Naive thymus-derived CD4-positive, alpha-beta T cell (primary cell): Measurements from ENCODE around the gene SPRR3. TPM values are rescaled to one million over a fixed set of nuclear protein-coding genes. Genes with fewer than 3 reads are reported as not detected.

Source experiments
- ATAC-seq: fragments of 150-1000 bp; cut with Tn5 transposase; 2 replicates; pipeline ENCODE4 v1.10.0; 2021; ENCODE audit warnings: mild to moderate bottlenecking, moderate library complexity
- CTCF ChIA-PET: fragments of 350-600 bp; sonication (Branson Sonifier 250); formaldehyde crosslinking; loops from one replicate; lab custom pipeline; 2021; ENCODE audit warnings: antibody characterized with exemption; lab: Charles Lee
- POLR2A ChIA-PET: fragments of 350-600 bp; sonication (Branson Sonifier 250); formaldehyde crosslinking; loops from one replicate; lab custom pipeline; 2021; ENCODE audit warnings: antibody characterized with exemption, inconsistent platforms; lab: Charles Lee
- DNase-seq, 9 donors: peaks; one replicate each; pipeline versions ENCODE4 v3.0.0 to v3.0.0-alpha.2; 2020 to 2022; ENCODE audit warnings: mixed read lengths in 1 of 9
- H3K27ac ChIP-seq: one replicate; pipeline ENCODE4 v1.7.0; 2013; ENCODE audit warnings: mild to moderate bottlenecking, low read depth, low read length, moderate library complexity
- H3K27me3 ChIP-seq, 2 donors: one replicate each; pipeline ENCODE4 v1.7.0; 2013; ENCODE audit warnings: low read length in 2 of 2, mild to moderate bottlenecking in 2 of 2, moderate library complexity in 2 of 2; ENCODE audit not compliant: control insufficient read depth in 2 of 2, insufficient read depth in 2 of 2
- H3K36me3 ChIP-seq, 3 experiments: 1 replicate in 2 of 3; 2 replicates in 1 of 3; pipeline ENCODE4 v1.7.0; 2013; ENCODE audit warnings: low read length in 3 of 3, mild to moderate bottlenecking in 3 of 3, moderate library complexity in 1 of 3; ENCODE audit not compliant: insufficient read depth in 3 of 3, control insufficient read depth in 2 of 3
- H3K4me1 ChIP-seq, 2 donors: one replicate each; pipeline ENCODE4 v1.7.0; 2013; ENCODE audit warnings: low read length in 2 of 2, mild to moderate bottlenecking in 2 of 2, moderate library complexity in 1 of 2; ENCODE audit not compliant: control insufficient read depth in 2 of 2, insufficient read depth in 2 of 2
- H3K4me3 ChIP-seq: 2 replicates; pipeline ENCODE4 v1.7.0; 2013; ENCODE audit warnings: mild to moderate bottlenecking, low read length
- H3K9me3 ChIP-seq, 3 experiments: 1 replicate in 2 of 3; 2 replicates in 1 of 3; pipeline ENCODE4 v1.7.0; 2013; ENCODE audit warnings: low read length in 3 of 3; ENCODE audit not compliant: control insufficient read depth in 2 of 3
- H3K27ac Mint-ChIP-seq, 9 donors: one replicate each; pipeline ENCODE4 v1.8.0; 2020 to 2022; ENCODE audit warnings: mixed read lengths in 9 of 9, mild to moderate bottlenecking in 8 of 9, moderate library complexity in 5 of 9, inconsistent platforms in 2 of 9
- H3K27me3 Mint-ChIP-seq, 5 donors: one replicate each; pipeline ENCODE4 v1.8.0; 2021 to 2022; ENCODE audit warnings: mixed read lengths in 5 of 5, mild to moderate bottlenecking in 1 of 5
- H3K36me3 Mint-ChIP-seq, 5 donors: one replicate each; pipeline ENCODE4 v1.8.0; 2020 to 2022; ENCODE audit warnings: mixed read lengths in 5 of 5, mild to moderate bottlenecking in 3 of 5, inconsistent platforms in 1 of 5
- H3K4me1 Mint-ChIP-seq, 7 donors: one replicate each; pipeline ENCODE4 v1.8.0; 2020 to 2022; ENCODE audit warnings: mixed read lengths in 7 of 7, mild to moderate bottlenecking in 3 of 7, inconsistent platforms in 1 of 7
- H3K4me3 Mint-ChIP-seq, 10 donors: one replicate each; pipeline ENCODE4 v1.8.0; 2020 to 2022; ENCODE audit warnings: mild to moderate bottlenecking in 10 of 10, mixed read lengths in 10 of 10, moderate library complexity in 6 of 10, inconsistent platforms in 2 of 10
- H3K9me3 Mint-ChIP-seq, 11 donors: one replicate each; pipeline ENCODE4 v1.8.0; 2020 to 2022; ENCODE audit warnings: mixed read lengths in 11 of 11, mild to moderate bottlenecking in 4 of 11, inconsistent platforms in 1 of 11, moderate library complexity in 1 of 11
- intact Hi-C, 2 donors: fragments of 100-400 bp; cut with micrococcal nuclease; formaldehyde crosslinking; loops; one replicate each; pipeline ENCODE4 v1.15.1; 2023
- polyA plus RNA-seq, 2 donors: library from polyadenylated mRNA; unstranded; fragments of 300-500 nt; fragmentation: Illumina TruSeq; gene quantifications; one replicate each; pipeline ENCODE4 v1.2.3, GENCODE V29; 2021
- total RNA-seq, 6 experiments: library from RNA in 5 of 6; stranded (reverse) in 5 of 6; gene quantifications; 1 replicate in 5 of 6; 2 replicates in 1 of 6; pipeline ENCODE4 v1.2.3 and lab custom pipeline; 2021 to 2026

Gene SPRR3
- total and polyA plus RNA-seq, 7 experiments from 2014 or later, result not detected

DNA sequence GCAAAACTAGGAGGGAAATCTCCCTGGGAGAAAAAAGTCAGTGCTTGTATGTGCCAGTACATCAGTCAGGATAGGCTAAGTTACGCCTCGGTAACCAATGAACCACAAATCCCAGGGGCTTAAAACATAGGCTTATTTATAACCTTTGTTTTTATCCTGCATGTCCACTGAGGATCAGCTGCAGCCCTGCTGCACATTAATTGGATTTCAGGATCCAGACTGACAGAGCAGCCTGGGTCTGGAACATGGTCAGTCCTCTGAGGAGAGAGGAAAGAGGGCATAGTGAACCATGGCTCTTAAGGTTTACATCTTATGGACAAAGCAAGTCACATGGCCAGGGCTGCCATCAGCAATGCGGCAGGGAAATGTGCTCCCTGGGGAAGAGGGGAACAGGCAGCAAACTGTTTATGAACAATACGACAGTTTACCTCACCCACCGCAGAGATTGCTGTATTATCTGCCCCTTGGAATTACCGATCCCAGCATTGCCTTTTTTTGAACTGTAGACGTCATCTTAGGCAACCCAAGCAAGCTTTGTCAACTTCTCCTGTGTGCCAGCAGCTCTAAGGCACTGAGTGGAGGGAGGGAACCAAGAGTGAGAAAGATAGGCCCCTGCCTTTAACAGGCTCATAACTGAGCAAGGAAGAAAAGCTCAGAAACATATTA lies 40.2 kb upstream of the SPRR3 start:
- intact Hi-C loops, result no loop called here
- H3K36me3 ChIP-seq, result no peaks in the 10 kb centered on the region
- no peak overlapping the region for H3K27ac Mint-ChIP-seq
- CTCF ChIA-PET, result no interaction called here
- no peaks in the 10 kb centered on the region for H3K9me3 Mint-ChIP-seq
- no peaks in the 10 kb centered on the region for H3K27me3 ChIP-seq
- no peak overlapping the region for H3K4me3 Mint-ChIP-seq
- no peak overlapping the region for H3K4me3 ChIP-seq
- no peaks in the 10 kb centered on the region for H3K4me1 ChIP-seq
- no peak overlapping the region for H3K27ac ChIP-seq
- ATAC-seq (no peak), DNase-seq (no peak)
- H3K9me3 ChIP-seq, result no peaks in the 10 kb centered on the region
- H3K27me3 Mint-ChIP-seq, result peaks cover 0 to 29% (median 10%) of the 10 kb centered on the region in 5 donors
- no peaks in the 10 kb centered on the region for H3K4me1 Mint-ChIP-seq
- no peaks in the 10 kb centered on the region for H3K36me3 Mint-ChIP-seq
- POLR2A ChIA-PET, result no interaction called here

- no peaks in the 10 kb centered on the region for H3K9me3 Mint-ChIP-seq
- H3K4me3 ChIP-seq, result no peak overlapping the region
- ChIA-PET CTCF (no interaction called here), POLR2A (no interaction called here)
- H3K36me3 ChIP-seq, result no peaks in the 10 kb centered on the region
- no peaks in the 10 kb centered on the region for H3K36me3 Mint-ChIP-seq
- no peak for ATAC-seq
- H3K27me3 ChIP-seq, result no peaks in the 10 kb centered on the region
- intact Hi-C loops, result no loop called here
- H3K9me3 ChIP-seq, result no peaks in the 10 kb centered on the region
- no peaks in the 10 kb centered on the region for H3K4me1 Mint-ChIP-seq
- no peak overlapping the region for H3K4me3 Mint-ChIP-seq
- DNase-seq, result no peak
- H3K27ac ChIP-seq, result no peak overlapping the region
- peaks cover 0 to 41% (median 10%) of the 10 kb centered on the region in 5 donors for H3K27me3 Mint-ChIP-seq
- H3K27ac Mint-ChIP-seq, result no peak overlapping the region
- no peaks in the 10 kb centered on the region for H3K4me1 ChIP-seq
These were observed 38.6 kb upstream of the SPRR3 start for GRCh38 chr1:152962876-152963415.

DNA sequence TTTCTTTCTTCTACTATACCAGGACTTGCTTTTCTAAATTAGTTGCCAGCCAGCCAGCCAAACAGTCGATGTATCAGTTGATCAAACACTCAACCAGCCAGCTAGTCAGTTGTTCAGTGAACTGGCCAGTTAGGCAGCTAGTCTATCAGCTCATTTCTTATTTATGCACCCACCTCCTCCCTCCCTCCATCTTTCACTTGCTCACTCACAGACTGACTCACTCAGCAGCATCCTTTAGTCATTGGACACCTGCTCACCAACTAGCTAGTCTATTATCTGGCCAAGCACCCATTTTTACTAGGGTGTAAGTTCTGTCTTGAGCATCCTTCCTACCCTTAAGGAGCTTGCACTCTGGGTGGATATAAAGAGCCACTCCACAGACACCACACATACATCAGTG lies 37.0 kb upstream of the SPRR3 start:
- CTCF ChIA-PET, result no interaction called here
- H3K9me3 ChIP-seq, result no peaks in the 10 kb centered on the region
- intact Hi-C loops, result no loop called here

GRCh38 chr1:152965853-152966252 lies 35.7 kb upstream of the SPRR3 start:
- no peaks in the 10 kb centered on the region for H3K27me3 ChIP-seq
- no peaks in the 10 kb centered on the region for H3K9me3 Mint-ChIP-seq
- H3K36me3 ChIP-seq, result no peaks in the 10 kb centered on the region
- H3K4me1 Mint-ChIP-seq, result no peaks in the 10 kb centered on the region
- H3K4me1 ChIP-seq, result no peaks in the 10 kb centered on the region
- no peak overlapping the region for H3K4me3 ChIP-seq
- H3K27me3 Mint-ChIP-seq, result peaks cover 0 to 48% (median 14%) of the 10 kb centered on the region in 5 donors
- no peak for ATAC-seq
- CTCF ChIA-PET, result no interaction called here
- H3K27ac ChIP-seq, result no peak overlapping the region
- no peak overlapping the region for H3K27ac Mint-ChIP-seq
- H3K4me3 Mint-ChIP-seq, result no peak overlapping the region
- POLR2A ChIA-PET, result no interaction called here
- intact Hi-C loops, result no loop called here
- no peak for DNase-seq
- H3K36me3 Mint-ChIP-seq, result no peaks in the 10 kb centered on the region
- H3K9me3 ChIP-seq, result no peaks in the 10 kb centered on the region

More for the DNA sequence above, 37.0 kb upstream of the SPRR3 start:
- Histone ChIP-seq H3K36me3 (no peaks in the 10 kb centered on the region), H3K4me3 (no peak overlapping the region), H3K27ac (no peak overlapping the region), H3K27me3 (no peaks in the 10 kb centered on the region), H3K4me1 (no peaks in the 10 kb centered on the region)
- Mint-ChIP-seq H3K27me3 (peaks cover 0 to 47% (median 15%) of the 10 kb centered on the region in 5 donors), H3K27ac (no peak overlapping the region), H3K36me3 (no peaks in the 10 kb centered on the region), H3K4me3 (no peak overlapping the region), H3K4me1 (no peaks in the 10 kb centered on the region), H3K9me3 (no peaks in the 10 kb centered on the region)
- POLR2A ChIA-PET, result no interaction called here
- DNase-seq (no peak), ATAC-seq (no peak)

GRCh38 chr1:152967201-152967600 lies 34.3 kb upstream of the SPRR3 start:
- DNase-seq, result no peak
- peaks cover 0 to 55% (median 20%) of the 10 kb centered on the region in 5 donors for H3K27me3 Mint-ChIP-seq
- Histone ChIP-seq H3K4me1 (no peaks in the 10 kb centered on the region), H3K27me3 (no peaks in the 10 kb centered on the region), H3K9me3 (no peaks in the 10 kb centered on the region), H3K4me3 (no peak overlapping the region), H3K27ac (no peak overlapping the region), H3K36me3 (no peaks in the 10 kb centered on the region)
- H3K4me3 Mint-ChIP-seq, result no peak overlapping the region
- H3K36me3 Mint-ChIP-seq, result no peaks in the 10 kb centered on the region
- ChIA-PET POLR2A (no interaction called here), CTCF (no interaction called here)
- H3K4me1 Mint-ChIP-seq, result no peaks in the 10 kb centered on the region
- no peak overlapping the region for H3K27ac Mint-ChIP-seq
- H3K9me3 Mint-ChIP-seq, result no peaks in the 10 kb centered on the region
- intact Hi-C loops, result no loop called here
- ATAC-seq, result no peak

- no peaks in the 10 kb centered on the region for H3K36me3 ChIP-seq
- no peak overlapping the region for H3K27ac ChIP-seq
- H3K4me3 ChIP-seq, result no peak overlapping the region
- DNase-seq, result no peak
- ChIA-PET CTCF (no interaction called here), POLR2A (no interaction called here)
- no peaks in the 10 kb centered on the region for H3K4me1 ChIP-seq
- no peak for ATAC-seq
- no peaks in the 10 kb centered on the region for H3K36me3 Mint-ChIP-seq
- no peaks in the 10 kb centered on the region for H3K9me3 Mint-ChIP-seq
- no peaks in the 10 kb centered on the region for H3K9me3 ChIP-seq
- peaks cover 0 to 57% (median 29%) of the 10 kb centered on the region in 5 donors for H3K27me3 Mint-ChIP-seq
- H3K4me1 Mint-ChIP-seq, result no peaks in the 10 kb centered on the region
- no peaks in the 10 kb centered on the region for H3K27me3 ChIP-seq
- no peak overlapping the region for H3K4me3 Mint-ChIP-seq
- intact Hi-C loops, result no loop called here
- no peak overlapping the region for H3K27ac Mint-ChIP-seq
These were observed 33.3 kb upstream of the SPRR3 start for GRCh38 chr1:152968248-152968647.

- no peak overlapping the region for H3K27ac ChIP-seq
- ChIA-PET CTCF (no interaction called here), POLR2A (no interaction called here)
- Mint-ChIP-seq H3K9me3 (no peaks in the 10 kb centered on the region), H3K4me1 (no peaks in the 10 kb centered on the region), H3K4me3 (no peak overlapping the region), H3K36me3 (no peaks in the 10 kb centered on the region), H3K27me3 (peaks cover 0 to 57% (median 30%) of the 10 kb centered on the region in 5 donors), H3K27ac (no peak overlapping the region)
- H3K27me3 ChIP-seq, result no peaks in the 10 kb centered on the region
- ATAC-seq (no peak), DNase-seq (no peak)
- H3K4me1 ChIP-seq, result no peaks in the 10 kb centered on the region
- intact Hi-C loops, result no loop called here
- no peak overlapping the region for H3K4me3 ChIP-seq
- no peaks in the 10 kb centered on the region for H3K9me3 ChIP-seq
- H3K36me3 ChIP-seq, result no peaks in the 10 kb centered on the region
These were observed 32.5 kb upstream of the SPRR3 start for GRCh38 chr1:152969036-152969435.
